Suprapubic skin (tissue), 4 donors: ENCODE data around the gene SLC8A1. TPM values are rescaled to one million over a fixed set of nuclear protein-coding genes. Genes with fewer than 3 reads are reported as not detected.

Source experiments
- DNase-seq, 2 donors: peaks; one replicate each; pipeline ENCODE4 v3.0.0-alpha.2; 2019; ENCODE audit warnings: low spot score in 2 of 2
- H3K27ac ChIP-seq: fragments of 200-600 bp; sonication (generic); one replicate; pipeline ENCODE4 v1.5.1; 2019
- H3K27me3 ChIP-seq: fragments of 200-600 bp; sonication (generic); one replicate; pipeline ENCODE4 v1.5.1; 2019
- H3K36me3 ChIP-seq: fragments of 200-600 bp; sonication (generic); one replicate; pipeline ENCODE4 v1.5.1; 2019
- H3K4me1 ChIP-seq: fragments of 200-600 bp; sonication (generic); one replicate; pipeline ENCODE4 v1.5.1; 2019
- H3K4me3 ChIP-seq: fragments of 200-600 bp; sonication (generic); one replicate; pipeline ENCODE4 v1.5.1; 2019; ENCODE audit warnings: mild to moderate bottlenecking
- H3K9me3 ChIP-seq: fragments of 200-600 bp; sonication (generic); one replicate; pipeline ENCODE4 v1.5.1; 2019
- CTCF ChIP-seq, 2 donors: fragments of 200-600 bp in 1 of 2; fragments of 450-650 bp in 1 of 2; sonication (generic) in 1 of 2; IDR thresholded peaks; one replicate each; pipeline ENCODE4 v1.5.1; 2016 to 2019; ENCODE audit warnings: antibody characterized with exemption in 2 of 2, mild to moderate bottlenecking in 1 of 2, moderate library complexity in 1 of 2
- EP300 ChIP-seq: sonication (generic); formaldehyde crosslinking; IDR thresholded peaks from one replicate; pipeline ENCODE4 v1.6.1; 2017; ENCODE audit warnings: antibody characterized with exemption
- POLR2A ChIP-seq, 2 donors: fragments of 450-650 bp; IDR thresholded peaks; one replicate each; pipeline ENCODE4 v1.6.1; 2017; ENCODE audit warnings: antibody characterized with exemption in 2 of 2, mild to moderate bottlenecking in 2 of 2, moderate library complexity in 2 of 2
- POLR2AphosphoS5 ChIP-seq, 3 donors: sonication (generic); formaldehyde crosslinking; IDR thresholded peaks; one replicate each; pipeline ENCODE4 v1.6.1; 2017; ENCODE audit warnings: antibody characterized with exemption in 3 of 3
- WGBS: methylation state at CpG from one replicate; pipeline ENCODE4 v1.1.5; 2018; 5-methylcytosine and 5-hydroxymethylcytosine counted together
- total RNA-seq, 4 donors: library from RNA; depleted of rRNA; stranded (reverse); fragments of >200 nt; gene quantifications; one replicate each; pipeline ENCODE4 v1.1.0, GENCODE V29; 2016

SLC8A1 gene
- total RNA-seq, 4 donors from 2014 or later: 2.4 to 14.4 (median 9.9) TPM

- Histone ChIP-seq H3K4me1 (no peaks in the 10 kb centered on the region), H3K9me3 (no peaks in the 10 kb centered on the region), H3K4me3 (no peak overlapping the region), H3K27me3 (no peaks in the 10 kb centered on the region), H3K36me3 (no peaks in the 10 kb centered on the region), H3K27ac (no peak overlapping the region)
- WGBS: 37% methylated on average over 2 of the region's 2 CpGs
- no peak for TF ChIP-seq EP300
- TF ChIP-seq POLR2AphosphoS5 (IDR thresholded peaks at IDR 0.05): no peak
- no peak for TF ChIP-seq CTCF (IDR thresholded peaks at IDR 0.05)
- no peak for TF ChIP-seq POLR2A (IDR thresholded peaks at IDR 0.05)
- no peak for DNase-seq
Observed at GRCh38 chr2:40317046-40317445, 134.8 kb downstream of the SLC8A1 start.

- Histone ChIP-seq H3K27me3 (no peaks in the 10 kb centered on the region), H3K27ac (no peak overlapping the region), H3K36me3 (no peaks in the 10 kb centered on the region), H3K4me1 (no peaks in the 10 kb centered on the region), H3K9me3 (no peaks in the 10 kb centered on the region), H3K4me3 (no peak overlapping the region)
- WGBS: 60% methylated on average over 1 of the region's 1 CpG
- DNase-seq: no peak
- TF ChIP-seq EP300 (no peak), POLR2A (IDR thresholded peaks at IDR 0.05) (no peak), POLR2AphosphoS5 (IDR thresholded peaks at IDR 0.05) (no peak), CTCF (IDR thresholded peaks at IDR 0.05) (no peak)
Observed at GRCh38 chr2:40316620-40317019, 135.3 kb downstream of the SLC8A1 start.

GRCh38 chr2:40315683-40316082, 136.2 kb downstream of the SLC8A1 start:
- Histone ChIP-seq H3K9me3 (no peaks in the 10 kb centered on the region), H3K27ac (no peak overlapping the region), H3K36me3 (no peaks in the 10 kb centered on the region), H3K4me3 (no peak overlapping the region), H3K4me1 (no peaks in the 10 kb centered on the region), H3K27me3 (no peaks in the 10 kb centered on the region)
- WGBS: 39% methylated on average over 2 of the region's 2 CpGs
- no peak for DNase-seq
- TF ChIP-seq POLR2AphosphoS5 (IDR thresholded peaks at IDR 0.05): no peak
- TF ChIP-seq POLR2A (IDR thresholded peaks at IDR 0.05): no peak
- TF ChIP-seq EP300: no peak

GRCh38 chr2:40311026-40311425, 140.9 kb downstream of the SLC8A1 start:
- no peaks in the 10 kb centered on the region for H3K36me3 ChIP-seq
- no peaks in the 10 kb centered on the region for H3K4me1 ChIP-seq
- H3K27me3 ChIP-seq: no peaks in the 10 kb centered on the region
- H3K9me3 ChIP-seq: no peaks in the 10 kb centered on the region
- 66% methylated on average over 2 of the region's 2 CpGs for WGBS
- DNase-seq: no peak
- no peak overlapping the region for H3K4me3 ChIP-seq
- TF ChIP-seq POLR2A (IDR thresholded peaks at IDR 0.05) (no peak), POLR2AphosphoS5 (IDR thresholded peaks at IDR 0.05) (no peak), EP300 (no peak), CTCF (IDR thresholded peaks at IDR 0.05) (no peak)
- no peak overlapping the region for H3K27ac ChIP-seq

GRCh38 chr2:40310303-40310702, 141.6 kb downstream of the SLC8A1 start:
- no peak for DNase-seq
- 78% methylated on average over 1 of the region's 1 CpG for WGBS
- no peak overlapping the region for H3K27ac ChIP-seq
- H3K9me3 ChIP-seq: no peaks in the 10 kb centered on the region
- no peak overlapping the region for H3K4me3 ChIP-seq
- no peaks in the 10 kb centered on the region for H3K36me3 ChIP-seq
- no peaks in the 10 kb centered on the region for H3K27me3 ChIP-seq
- TF ChIP-seq POLR2A (IDR thresholded peaks at IDR 0.05) (no peak), CTCF (IDR thresholded peaks at IDR 0.05) (no peak), POLR2AphosphoS5 (IDR thresholded peaks at IDR 0.05) (no peak), EP300 (no peak)
- H3K4me1 ChIP-seq: no peaks in the 10 kb centered on the region

- Histone ChIP-seq H3K27me3 (no peaks in the 10 kb centered on the region), H3K27ac (no peak overlapping the region), H3K4me1 (peaks cover under 1% of the 10 kb centered on the region), H3K36me3 (no peaks in the 10 kb centered on the region), H3K9me3 (no peaks in the 10 kb centered on the region), H3K4me3 (no peak overlapping the region)
- WGBS: 72% methylated on average over 8 of the region's 8 CpGs
- no peak for DNase-seq
- TF ChIP-seq POLR2A (IDR thresholded peaks at IDR 0.05): no peak
- no peak for TF ChIP-seq EP300
- no peak for TF ChIP-seq POLR2AphosphoS5 (IDR thresholded peaks at IDR 0.05)
- no peak for TF ChIP-seq CTCF (IDR thresholded peaks at IDR 0.05)
Observed at GRCh38 chr2:40304340-40304739, 147.6 kb downstream of the SLC8A1 start.
